Smooth muscle cell of the coronary artery (primary cell): ENCODE measurements around the gene OR8B4. TPM values are rescaled to one million over a fixed set of nuclear protein-coding genes. Genes with fewer than 3 reads are reported as not detected.

Experiments used
- total RNA-seq: library from RNA; depleted of rRNA; stranded (reverse); fragments of >200 nt; gene quantifications from 2 replicates; pipeline ENCODE4 v1.2.3, GENCODE V29; 2014; ENCODE audit warnings: low replicate concordance

OR8B4 gene
- not detected in 2 replicates for total RNA-seq

GRCh38 chr11:124424384-124424921 lies at the start of gene OR8B4:
Gene OR8B4 (minus strand): TSS chr11:124424871. CDS start chr11:124424871, 0 bp downstream.

GRCh38 chr11:124445646-124446150 lies 21.0 kb upstream of the OR8B4 start, which contains the start of gene OR8B8:
Gene OR8B8 (minus strand): TSS chr11:124445696. CDS start chr11:124441085, 4,611 bp downstream.

GRCh38 chr11:124398924-124399323 lies 25.7 kb downstream of the OR8B4 start, which contains the start of gene OR8B3:
Gene OR8B3 (minus strand): TSS chr11:124399024. CDS start chr11:124397351, 1,673 bp downstream.

GRCh38 chr11:124384399-124384798 lies 40.3 kb downstream of the OR8B4 start, which contains the start of gene OR8B2:
Gene OR8B2 (minus strand): TSS chr11:124384499. CDS start chr11:124383343, 1,156 bp downstream.

Other genes with a start within 250 kb of the OR8B4 start
- not detected in 2 replicates for gene OR10D3, start 241.5 kb downstream of the OR8B4 start, total RNA-seq
- gene OR8G1, start 183.8 kb downstream of the OR8B4 start, total RNA-seq = not detected in 2 replicates
- not detected in 2 replicates for gene OR8G5, start 168.5 kb downstream of the OR8B4 start, total RNA-seq
- not detected in 2 replicates for gene OR8D1, start 110.9 kb downstream of the OR8B4 start, total RNA-seq
- gene OR8D2, start 104.7 kb downstream of the OR8B4 start, total RNA-seq = not detected in 2 replicates
- not detected in 2 replicates for gene OR8B2, start 40.4 kb downstream of the OR8B4 start, total RNA-seq
- gene OR8B3, start 25.8 kb downstream of the OR8B4 start, total RNA-seq = not detected in 2 replicates
- gene OR8B8, start 20.8 kb upstream of the OR8B4 start, total RNA-seq = not detected in 2 replicates
- gene OR8B12, start 118.8 kb upstream of the OR8B4 start, total RNA-seq = not detected in 2 replicates
- not detected in 2 replicates for gene OR8A1, start 145.1 kb upstream of the OR8B4 start, total RNA-seq
- not detected in 2 replicates for gene PANX3, start 186.6 kb upstream of the OR8B4 start, total RNA-seq
- 14.5 and 18.3 TPM in 2 replicates for gene TBRG1, start 198.0 kb upstream of the OR8B4 start, total RNA-seq
- gene SIAE, start 248.9 kb upstream of the OR8B4 start, total RNA-seq = 12.5 and 20.1 TPM in 2 replicates
- 7.8 and 10.1 TPM in 2 replicates for gene SPA17, start 249.0 kb upstream of the OR8B4 start, total RNA-seq